ENCODE data around the gene OXNAD1. TPM values are rescaled to one million over a fixed set of nuclear protein-coding genes. Genes with fewer than 3 reads are reported as not detected.

The OXNAD1 gene, protein sequence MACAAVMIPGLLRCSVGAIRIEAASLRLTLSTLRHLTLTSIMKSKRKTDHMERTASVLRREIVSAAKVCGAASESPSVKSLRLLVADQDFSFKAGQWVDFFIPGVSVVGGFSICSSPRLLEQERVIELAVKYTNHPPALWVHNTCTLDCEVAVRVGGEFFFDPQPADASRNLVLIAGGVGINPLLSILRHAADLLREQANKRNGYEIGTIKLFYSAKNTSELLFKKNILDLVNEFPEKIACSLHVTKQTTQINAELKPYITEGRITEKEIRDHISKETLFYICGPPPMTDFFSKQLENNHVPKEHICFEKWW
- 16.6 and 18.7 TPM in 2 replicates for total RNA-seq (2014; rRNA removed; shearing (Covaris generic))
- 18.1 and 22.0 TPM in 2 replicates for total RNA-seq (2022)
- Bru-seq, nascent RNA = percentile 72 among the genes with signal in this experiment
- percentile 66 among the genes with signal in this experiment for BruChase-seq, experiment 1, labeled RNA remaining after a 6-hour chase
- percentile 71 among the genes with signal in this experiment for BruChase-seq, experiment 2, labeled RNA remaining after a 2-hour chase
- long read RNA-seq, transcript OXNAD1-201 (9 exons, 3,929 nt) = major isoform, 17 of 68 reads
- long read RNA-seq, partial matches to known transcripts = 5 of 68 reads
- long read RNA-seq, other reads (novel, unspliced or antisense) = 39 of 68 reads

DNA sequence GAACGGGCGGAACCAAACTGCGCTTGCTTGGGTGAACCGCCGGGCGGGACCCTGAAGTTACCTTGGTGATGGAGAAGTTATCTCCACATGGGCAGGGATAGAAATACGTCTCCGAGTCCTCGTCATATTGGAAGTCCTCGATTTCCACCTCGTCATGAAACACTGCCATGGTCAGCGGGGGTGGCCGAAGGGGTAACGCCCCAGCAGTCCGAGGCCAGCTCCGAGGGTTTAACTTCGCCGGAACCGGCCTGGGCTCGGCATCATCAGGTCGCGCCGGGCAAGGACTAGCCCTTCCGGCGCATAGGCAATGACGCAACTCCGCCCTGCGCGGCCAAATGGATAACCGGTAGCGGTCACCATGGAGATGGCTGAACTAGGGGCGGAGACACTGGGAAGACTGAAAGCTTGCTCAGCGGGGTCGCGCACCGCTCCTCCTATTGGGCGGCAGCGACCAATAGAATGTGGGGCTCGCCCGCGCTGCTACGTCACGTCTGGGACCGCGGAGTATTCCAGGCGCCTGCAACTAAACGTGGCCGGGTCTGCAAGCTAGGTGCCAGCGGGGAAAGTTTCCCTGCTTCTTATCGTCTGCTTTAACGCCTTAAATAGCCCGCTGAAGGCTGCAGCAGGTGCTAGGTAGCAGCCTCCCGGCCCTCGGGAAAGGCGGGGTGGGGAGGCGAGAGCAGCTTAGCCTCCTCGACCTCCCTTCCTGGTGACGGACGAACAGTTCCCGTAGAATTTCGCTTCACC, at the start of gene OXNAD1, which contains the start of gene DPH3:
Gene OXNAD1 (plus strand): TSS at position 505 of the 747 bp plus-strand sequence. CDS start 5,741 bp downstream, outside the sequence.
Gene DPH3 (minus strand): TSS at position 236 of the 747 bp plus-strand sequence. CDS start 67 bp downstream, at position 169.
- Histone ChIP-seq H3K4me3 (ENCODE audit: low read depth, low read length, poor library complexity, severe bottlenecking) (peak within 1 kb of the TSS; percentile 91), H3K36me3 (ENCODE audit: insufficient read depth, low read length) (peaks cover 22% of the 10 kb centered on the region; the same call in 1 of the 2 replicates), H3K27ac (ENCODE audit: low read depth, low read length, poor library complexity, severe bottlenecking) (peak within 1 kb of the TSS; percentile 36), H3K4me1 (ENCODE audit: insufficient read depth, low read length, poor library complexity, severe bottlenecking) (peaks cover 35% of the 10 kb centered on the region), H3K79me2 (ENCODE audit: insufficient read depth, low read depth, low read length) (peaks cover 60% of the 10 kb centered on the region), H4K20me1 (ENCODE audit: insufficient read depth, low read length) (no peaks in the 10 kb centered on the region), H3K9me3 (ENCODE audit: low read length) (no peaks in the 10 kb centered on the region), H2AFZ (ENCODE audit: low read length) (peak within 1 kb of the TSS; percentile 75), H3K9me2 (ENCODE audit: insufficient read depth, low read length) (no peaks in the 10 kb centered on the region), H3K4me2 (ENCODE audit: low read length) (peak within 1 kb of the TSS; percentile 94)
- intact Hi-C loops (cut with micrococcal nuclease; ENCODE audit: unreplicated experiment) = no loop called here
- peak; percentile 100 for DNase-seq (ENCODE audit: low spot score)
- no TSS peak for BruUV-seq (replicated peaks)
- no peak for TF ChIP-seq EZH2phosphoT487 (IDR thresholded peaks at IDR 0.05; ENCODE audit: borderline replicate concordance, low read depth, low read length)
- TF ChIP-seq, protein P1, sequence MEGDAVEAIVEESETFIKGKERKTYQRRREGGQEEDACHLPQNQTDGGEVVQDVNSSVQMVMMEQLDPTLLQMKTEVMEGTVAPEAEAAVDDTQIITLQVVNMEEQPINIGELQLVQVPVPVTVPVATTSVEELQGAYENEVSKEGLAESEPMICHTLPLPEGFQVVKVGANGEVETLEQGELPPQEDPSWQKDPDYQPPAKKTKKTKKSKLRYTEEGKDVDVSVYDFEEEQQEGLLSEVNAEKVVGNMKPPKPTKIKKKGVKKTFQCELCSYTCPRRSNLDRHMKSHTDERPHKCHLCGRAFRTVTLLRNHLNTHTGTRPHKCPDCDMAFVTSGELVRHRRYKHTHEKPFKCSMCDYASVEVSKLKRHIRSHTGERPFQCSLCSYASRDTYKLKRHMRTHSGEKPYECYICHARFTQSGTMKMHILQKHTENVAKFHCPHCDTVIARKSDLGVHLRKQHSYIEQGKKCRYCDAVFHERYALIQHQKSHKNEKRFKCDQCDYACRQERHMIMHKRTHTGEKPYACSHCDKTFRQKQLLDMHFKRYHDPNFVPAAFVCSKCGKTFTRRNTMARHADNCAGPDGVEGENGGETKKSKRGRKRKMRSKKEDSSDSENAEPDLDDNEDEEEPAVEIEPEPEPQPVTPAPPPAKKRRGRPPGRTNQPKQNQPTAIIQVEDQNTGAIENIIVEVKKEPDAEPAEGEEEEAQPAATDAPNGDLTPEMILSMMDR (conservative IDR thresholded peaks at IDR 0.05; ENCODE audit: low read length) = no peak
- ChIA-PET POLR2A (interaction anchor here (0.5 to 1.6 kb wide), 11 partner anchors 10 to 1577 kb away, joined by 3 to 5 read pairs (median 3); no protein-coding TSS in a partner anchor), CTCF (ENCODE audit: unreplicated experiment) (interaction anchor here (1.1 kb wide), 1 partner anchor 13 kb away, joined by 3 read pairs; no protein-coding TSS in a partner anchor)

DNA sequence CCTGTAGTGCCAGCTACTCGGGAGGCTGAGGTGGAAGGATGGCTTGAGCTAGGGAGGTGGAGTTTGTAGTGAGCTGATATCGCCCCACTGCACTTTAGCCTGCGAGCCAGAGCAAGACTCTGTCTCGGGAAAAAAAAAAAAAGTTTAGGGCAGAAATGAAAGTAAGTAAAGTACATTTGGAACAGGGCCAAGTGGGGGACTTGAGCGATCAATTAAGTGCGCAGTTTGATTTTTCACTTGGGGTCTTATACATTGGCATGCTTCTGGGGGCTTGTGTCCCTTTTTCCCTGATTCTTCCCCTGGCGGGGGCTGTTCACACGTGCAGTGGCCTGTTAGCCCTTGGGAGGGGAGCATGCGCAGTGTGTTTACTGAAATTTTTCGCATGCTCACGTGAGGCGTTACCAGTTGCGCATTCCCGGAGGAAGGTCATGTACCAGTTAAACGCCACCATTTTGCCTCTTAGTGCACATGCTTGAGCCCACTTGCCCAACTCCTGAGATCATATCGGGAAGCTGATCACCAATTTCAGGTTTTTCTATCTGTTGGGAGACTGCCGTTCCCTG, 48.6 kb upstream of the OXNAD1 start:
- Histone ChIP-seq H3K4me2 (ENCODE audit: low read length) (no peak overlapping the region), H3K79me2 (ENCODE audit: insufficient read depth, low read depth, low read length) (no peaks in the 10 kb centered on the region), H3K36me3 (ENCODE audit: insufficient read depth, low read length) (no peaks in the 10 kb centered on the region), H3K9me3 (ENCODE audit: low read length) (no peaks in the 10 kb centered on the region), H2AFZ (ENCODE audit: low read length) (no peak overlapping the region), H3K27ac (ENCODE audit: low read depth, low read length, poor library complexity, severe bottlenecking) (no peak overlapping the region), H3K4me1 (ENCODE audit: insufficient read depth, low read length, poor library complexity, severe bottlenecking) (no peaks in the 10 kb centered on the region), H3K4me3 (ENCODE audit: low read depth, low read length, poor library complexity, severe bottlenecking) (no peak overlapping the region), H3K9me2 (ENCODE audit: insufficient read depth, low read length) (no peaks in the 10 kb centered on the region), H4K20me1 (ENCODE audit: insufficient read depth, low read length) (no peaks in the 10 kb centered on the region)
- no peak for TF ChIP-seq EZH2phosphoT487 (IDR thresholded peaks at IDR 0.05; ENCODE audit: borderline replicate concordance, low read depth, low read length)
- TF ChIP-seq, protein P1 (conservative IDR thresholded peaks at IDR 0.05; ENCODE audit: low read length) = no peak
- no TSS peak for BruUV-seq (replicated peaks)
- ChIA-PET CTCF (ENCODE audit: unreplicated experiment) (no interaction called here), POLR2A (no interaction called here)
- DNase-seq (ENCODE audit: low spot score) = no peak
- intact Hi-C loops (cut with micrococcal nuclease; ENCODE audit: unreplicated experiment) = no loop called here

Data from OCI-LY7 (cell line).